IPS-15b (cell line): ENCODE measurements around the gene ZCCHC24.

Source experiments
- H3K27me3 ChIP-seq: one replicate; pipeline ENCODE4 v1.6.1; 2013; ENCODE audit warnings: low read length; ENCODE audit not compliant: control insufficient read depth, insufficient read depth
- H3K36me3 ChIP-seq: one replicate; pipeline ENCODE4 v1.6.1; 2013; ENCODE audit warnings: low read length; ENCODE audit not compliant: control insufficient read depth, insufficient read depth
- H3K4me1 ChIP-seq: one replicate; pipeline ENCODE4 v1.6.1; 2013; ENCODE audit warnings: mild to moderate bottlenecking, low read length; ENCODE audit not compliant: control insufficient read depth, insufficient read depth
- H3K4me3 ChIP-seq: one replicate; pipeline ENCODE4 v1.5.1; 2013; ENCODE audit warnings: low read depth, low read length
- H3K9ac ChIP-seq: one replicate; pipeline ENCODE4 v1.6.1; 2013; ENCODE audit warnings: low read depth, mild to moderate bottlenecking, low read length
- H3K9me3 ChIP-seq: one replicate; pipeline ENCODE4 v1.6.1; 2013; ENCODE audit warnings: mild to moderate bottlenecking, low read length; ENCODE audit not compliant: control insufficient read depth, insufficient read depth

The ZCCHC24 gene

DNA sequence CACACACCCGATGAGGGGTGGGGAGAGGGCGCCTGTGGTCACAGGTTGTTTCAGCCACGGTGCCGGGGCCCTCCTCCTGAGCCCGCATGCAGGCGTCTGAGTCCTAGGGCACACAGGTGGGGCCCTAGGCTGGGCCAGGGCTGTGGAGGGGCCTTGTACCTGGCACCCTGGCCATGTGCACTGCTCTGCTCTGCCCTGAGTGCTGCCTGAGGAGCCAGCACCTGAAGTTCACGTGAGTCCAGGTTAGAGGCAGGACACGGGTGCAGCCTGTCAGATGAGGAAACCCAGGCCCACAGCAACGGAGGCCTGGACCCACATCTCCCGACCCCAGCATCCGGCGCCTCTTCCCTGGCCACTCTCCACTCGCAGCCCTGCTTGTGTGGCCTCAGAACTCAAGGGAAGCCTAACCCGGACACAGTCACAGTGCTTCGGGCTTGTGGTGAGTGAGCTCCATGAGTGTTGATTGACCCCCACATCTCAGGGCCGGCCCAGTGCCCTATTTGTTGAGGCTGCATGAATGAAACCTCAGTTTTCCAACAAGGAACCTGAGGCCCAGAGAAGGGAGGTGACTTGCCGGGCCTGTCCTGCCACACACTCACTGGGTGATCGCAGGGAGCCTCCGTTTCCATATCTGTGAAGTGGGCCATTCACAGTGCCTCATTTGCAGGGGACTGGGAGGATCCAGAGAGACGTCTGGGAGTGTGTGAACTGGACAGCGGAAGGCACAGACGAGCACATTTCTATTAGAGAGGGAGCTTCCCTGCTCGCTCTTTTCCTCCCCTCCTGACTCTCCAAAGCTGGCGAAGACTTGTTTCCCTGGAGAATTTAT lies 58.6 kb downstream of the ZCCHC24 start:
- H3K9ac ChIP-seq = no peak overlapping the region
- no peak overlapping the region for H3K4me3 ChIP-seq
- no peaks in the 10 kb centered on the region for H3K4me1 ChIP-seq
- H3K27me3 ChIP-seq = no peaks in the 10 kb centered on the region
- H3K36me3 ChIP-seq = no peaks in the 10 kb centered on the region
- no peaks in the 10 kb centered on the region for H3K9me3 ChIP-seq

GRCh38 chr10:79385804-79386531 lies 59.5 kb downstream of the ZCCHC24 start:
- Histone ChIP-seq H3K4me3 (no peak overlapping the region), H3K9me3 (no peaks in the 10 kb centered on the region), H3K27me3 (no peaks in the 10 kb centered on the region), H3K36me3 (no peaks in the 10 kb centered on the region), H3K4me1 (no peaks in the 10 kb centered on the region), H3K9ac (no peak overlapping the region)

DNA sequence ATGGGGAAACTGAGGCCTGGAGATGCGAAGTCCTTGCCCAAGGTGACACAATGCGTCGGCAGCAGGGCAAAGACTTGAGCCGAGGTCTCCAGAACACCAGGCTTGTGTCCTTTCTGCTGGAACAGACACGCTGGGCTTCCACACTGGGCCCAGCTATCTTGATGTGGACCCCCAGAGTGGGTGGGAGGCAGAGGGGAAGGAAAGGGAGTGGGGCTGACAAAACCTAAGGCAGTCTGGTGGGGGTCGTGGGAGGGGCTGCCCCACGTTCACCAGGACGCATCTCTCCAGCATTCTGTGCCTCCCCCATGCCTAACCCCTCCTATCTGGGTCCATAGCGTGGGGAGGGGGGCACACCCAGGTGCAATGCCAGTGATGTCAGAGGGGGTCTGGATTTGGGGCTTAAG lies 60.0 kb downstream of the ZCCHC24 start:
- no peak overlapping the region for H3K9ac ChIP-seq
- no peaks in the 10 kb centered on the region for H3K9me3 ChIP-seq
- H3K36me3 ChIP-seq = no peaks in the 10 kb centered on the region
- H3K4me3 ChIP-seq = no peak overlapping the region
- no peaks in the 10 kb centered on the region for H3K4me1 ChIP-seq
- H3K27me3 ChIP-seq = no peaks in the 10 kb centered on the region

DNA sequence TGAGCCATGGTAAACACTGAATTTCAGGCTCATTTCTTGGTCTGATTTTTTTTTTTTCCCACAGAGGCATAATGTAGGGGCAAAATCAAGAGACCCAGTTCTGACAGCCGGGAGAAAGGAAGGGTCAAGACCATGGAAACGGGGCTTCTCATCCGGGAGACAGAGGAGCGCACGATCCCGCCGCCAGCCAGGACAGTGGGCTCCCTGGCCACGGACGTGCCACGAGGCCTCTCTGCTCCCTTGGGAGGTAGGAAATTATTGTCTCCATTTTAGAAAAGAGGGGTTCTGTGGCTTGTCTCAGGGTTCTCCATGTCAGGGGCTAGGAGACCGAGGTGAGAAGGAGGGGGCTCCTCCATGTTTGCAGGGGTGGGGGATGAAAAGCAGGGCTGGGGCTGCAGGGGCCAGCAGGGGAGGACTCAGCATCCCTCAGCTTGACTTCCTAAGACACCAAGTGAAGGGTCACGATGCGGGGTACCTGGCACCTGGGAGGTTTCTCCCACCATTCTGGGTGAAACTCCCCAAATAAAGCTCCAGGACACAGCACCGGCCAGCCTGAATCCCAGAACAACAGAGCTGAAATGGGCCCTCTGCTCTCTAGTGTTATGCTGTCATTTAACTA lies 60.5 kb downstream of the ZCCHC24 start:
- Histone ChIP-seq H3K27me3 (no peaks in the 10 kb centered on the region), H3K36me3 (no peaks in the 10 kb centered on the region), H3K4me1 (no peaks in the 10 kb centered on the region), H3K4me3 (no peak overlapping the region), H3K9ac (no peak overlapping the region), H3K9me3 (no peaks in the 10 kb centered on the region)

DNA sequence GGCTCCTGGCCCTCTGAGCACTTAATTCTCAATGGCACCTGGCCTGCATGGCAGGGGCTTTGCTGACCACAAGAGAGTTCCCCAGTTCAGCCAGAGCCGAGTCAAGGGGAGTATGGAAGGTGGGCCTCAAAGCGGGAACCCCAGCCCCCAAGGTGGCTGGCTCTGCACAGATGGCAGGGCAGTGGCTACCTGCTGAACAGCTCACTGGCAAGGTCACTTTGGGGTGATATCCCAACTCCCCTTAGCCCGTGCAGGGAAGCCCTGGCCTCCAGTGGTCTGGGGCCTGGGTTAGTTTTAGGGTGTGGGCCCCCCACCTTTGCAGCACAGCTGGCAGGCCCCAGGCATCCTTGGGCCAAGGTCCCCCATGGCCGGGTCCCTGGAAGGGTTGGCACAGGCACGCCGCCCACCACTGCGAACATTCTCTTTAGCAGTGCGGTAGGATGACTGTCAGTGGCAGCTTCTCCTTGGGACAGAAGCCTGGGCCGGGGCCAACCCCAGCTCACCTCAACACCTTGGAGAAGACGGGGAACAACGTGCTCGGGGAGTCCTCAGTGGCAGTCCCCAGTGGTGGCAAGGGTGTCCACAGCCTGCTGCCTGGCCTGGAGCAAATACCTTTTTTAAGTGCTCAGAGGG lies 61.3 kb downstream of the ZCCHC24 start:
- no peak overlapping the region for H3K4me3 ChIP-seq
- H3K27me3 ChIP-seq = no peaks in the 10 kb centered on the region
- H3K36me3 ChIP-seq = no peaks in the 10 kb centered on the region
- H3K4me1 ChIP-seq = no peaks in the 10 kb centered on the region
- no peak overlapping the region for H3K9ac ChIP-seq
- H3K9me3 ChIP-seq = no peaks in the 10 kb centered on the region

- H3K9ac ChIP-seq = no peak overlapping the region
- H3K4me1 ChIP-seq = no peaks in the 10 kb centered on the region
- H3K9me3 ChIP-seq = no peaks in the 10 kb centered on the region
- no peaks in the 10 kb centered on the region for H3K36me3 ChIP-seq
- H3K27me3 ChIP-seq = no peaks in the 10 kb centered on the region
- no peak overlapping the region for H3K4me3 ChIP-seq
These were observed 62.9 kb downstream of the ZCCHC24 start for GRCh38 chr10:79382491-79382941.

GRCh38 chr10:79381804-79382221 lies 63.6 kb downstream of the ZCCHC24 start:
- H3K4me3 ChIP-seq = no peak overlapping the region
- no peaks in the 10 kb centered on the region for H3K27me3 ChIP-seq
- no peaks in the 10 kb centered on the region for H3K9me3 ChIP-seq
- H3K36me3 ChIP-seq = no peaks in the 10 kb centered on the region
- no peak overlapping the region for H3K9ac ChIP-seq
- no peaks in the 10 kb centered on the region for H3K4me1 ChIP-seq

- no peak overlapping the region for H3K4me3 ChIP-seq
- no peak overlapping the region for H3K9ac ChIP-seq
- H3K9me3 ChIP-seq = no peaks in the 10 kb centered on the region
- no peaks in the 10 kb centered on the region for H3K4me1 ChIP-seq
- no peaks in the 10 kb centered on the region for H3K27me3 ChIP-seq
- no peaks in the 10 kb centered on the region for H3K36me3 ChIP-seq
These were observed 64.3 kb downstream of the ZCCHC24 start for GRCh38 chr10:79380946-79381721.

DNA sequence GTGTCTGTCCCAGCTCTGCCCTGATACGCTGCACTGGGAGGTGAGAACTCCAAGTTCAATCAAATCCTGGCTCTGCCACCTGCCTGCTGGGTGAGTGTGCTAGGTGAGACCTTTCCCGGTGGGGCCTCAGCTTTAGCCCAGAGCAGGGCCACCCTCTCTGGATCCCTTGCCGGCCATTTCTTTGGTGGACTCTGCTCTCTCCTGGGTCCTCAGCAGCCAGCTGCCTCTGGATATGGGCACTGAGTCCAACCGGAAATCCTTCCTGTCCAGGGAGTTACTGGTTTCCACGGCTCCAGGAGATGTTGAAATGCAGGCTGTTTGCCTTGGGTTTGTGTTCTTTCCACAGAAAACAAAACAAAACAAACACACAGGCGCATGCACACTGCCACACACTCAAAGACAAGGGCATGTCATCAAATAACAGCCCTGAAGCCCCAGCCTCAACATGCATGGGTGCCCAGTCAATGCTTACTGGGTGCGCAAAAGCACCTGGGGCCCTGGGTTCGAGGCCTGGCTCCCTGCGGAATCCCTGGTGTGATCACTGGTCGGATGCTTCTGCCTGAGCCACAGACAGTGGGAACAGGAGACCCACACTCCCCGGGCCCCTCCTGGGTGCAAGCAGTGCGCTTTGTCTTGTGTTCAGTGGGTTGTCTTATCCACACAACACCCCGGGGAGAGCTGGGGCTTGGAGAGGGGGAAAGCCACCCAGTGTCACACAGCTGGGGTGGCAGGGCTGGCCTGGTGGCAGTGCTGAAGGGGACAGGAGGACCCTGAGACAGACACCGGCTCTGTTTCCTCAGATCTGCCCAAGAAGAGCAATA lies 65.1 kb downstream of the ZCCHC24 start:
- H3K4me1 ChIP-seq = no peaks in the 10 kb centered on the region
- no peaks in the 10 kb centered on the region for H3K27me3 ChIP-seq
- H3K36me3 ChIP-seq = no peaks in the 10 kb centered on the region
- H3K9me3 ChIP-seq = no peaks in the 10 kb centered on the region
- no peak overlapping the region for H3K9ac ChIP-seq
- no peak overlapping the region for H3K4me3 ChIP-seq

DNA sequence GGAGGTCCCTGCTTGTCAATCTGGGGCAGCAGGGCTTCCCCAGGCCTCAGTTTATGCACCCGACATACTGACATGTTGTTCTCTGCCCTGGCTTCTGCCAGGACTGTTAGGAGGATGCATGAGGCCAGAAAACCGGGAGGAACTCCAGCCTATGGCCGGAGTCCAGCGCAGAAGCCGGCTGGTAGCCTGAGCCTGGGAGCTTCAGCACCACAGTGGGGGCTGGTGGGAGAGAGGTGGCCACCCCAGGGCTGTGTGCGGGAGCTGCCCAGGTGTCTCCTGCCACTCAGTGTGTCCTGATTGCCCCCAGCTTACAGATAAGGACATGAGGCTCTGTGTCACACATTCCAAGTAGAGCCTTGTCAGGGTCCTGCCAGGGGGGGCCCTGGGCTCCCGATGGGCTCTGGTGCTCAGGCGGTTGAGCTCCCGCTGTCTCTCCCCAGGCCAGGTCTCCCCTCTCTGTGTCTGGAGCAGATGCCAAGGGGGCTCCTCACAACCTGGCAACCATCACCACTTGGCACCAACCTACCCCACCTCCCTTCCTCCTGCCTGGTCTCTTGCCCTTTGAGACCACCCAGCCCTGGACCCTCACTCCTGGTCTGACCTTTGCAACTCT lies 65.8 kb downstream of the ZCCHC24 start:
- no peaks in the 10 kb centered on the region for H3K4me1 ChIP-seq
- no peaks in the 10 kb centered on the region for H3K27me3 ChIP-seq
- H3K36me3 ChIP-seq = no peaks in the 10 kb centered on the region
- no peaks in the 10 kb centered on the region for H3K9me3 ChIP-seq
- H3K9ac ChIP-seq = no peak overlapping the region
- H3K4me3 ChIP-seq = no peak overlapping the region
